GM12891 (cell line): ENCODE results near the gene FPGS.
A peak's percentile ranks its signal among the peaks of the same experiment; 100 is the strongest.

Experiments
- POLR2A ChIP-seq: IDR thresholded peaks from 2 replicates; pipeline ENCODE4 v1.6.1; 2011; ENCODE audit warnings: low read depth, low read length, control low read depth
- POLR2AphosphoS5 ChIP-seq: IDR thresholded peaks from 2 replicates; pipeline ENCODE4 v1.6.1; 2011; ENCODE audit warnings: low read depth, low read length, control low read depth

GRCh38 chr9:127791085-127791484, 11.6 kb upstream of the FPGS start:
- TF ChIP-seq POLR2A (peak; percentile 29; the same call in 1 of the 2 replicates), POLR2AphosphoS5 (no peak)
